Gastroesophageal sphincter (tissue), 4 donors: Measurements from ENCODE around the gene TMEM184A. TPM values are rescaled to one million over a fixed set of nuclear protein-coding genes. Genes with fewer than 3 reads are reported as not detected.
"Not testable (repeated sequence)": the region's sequence is repeated elsewhere in the genome, so short reads cannot be mapped to it uniquely, and the experiment has no call there.

Source experiments
- ATAC-seq: fragments of 150-250 bp; one replicate; pipeline ENCODE4 v1.9.1; 2016; ENCODE audit warnings: mild to moderate bottlenecking, moderate library complexity
- H3K27ac ChIP-seq, 4 donors: fragments of 200-600 bp; sonication (generic) in 3 of 4; 1 replicate in 3 of 4; 2 replicates in 1 of 4; pipeline ENCODE4 v1.5.1; 2016 to 2019
- H3K27me3 ChIP-seq: fragments of 200-600 bp; sonication (generic); one replicate; pipeline ENCODE4 v1.5.1; 2019
- H3K36me3 ChIP-seq, 2 donors: fragments of 200-600 bp; sonication (generic); one replicate each; pipeline ENCODE4 v1.5.1; 2019; ENCODE audit warnings: control low read depth in 1 of 2
- H3K4me1 ChIP-seq, 3 donors: fragments of 200-600 bp; sonication (generic); 1 replicate in 2 of 3; 2 replicates in 1 of 3; pipeline ENCODE4 v1.5.1; 2016 to 2019; ENCODE audit warnings: control low read depth in 2 of 3
- H3K4me3 ChIP-seq, 2 donors: fragments of 200-600 bp; sonication (generic); one replicate each; pipeline ENCODE4 v1.5.1; 2019; ENCODE audit warnings: mild to moderate bottlenecking in 1 of 2, moderate library complexity in 1 of 2
- H3K9me3 ChIP-seq, 3 donors: fragments of 200-600 bp; sonication (generic); one replicate each; pipeline ENCODE4 v1.5.1; 2017 to 2019; ENCODE audit warnings: control low read depth in 2 of 3
- EP300 ChIP-seq: sonication (generic); formaldehyde crosslinking; IDR thresholded peaks from one replicate; pipeline ENCODE4 v1.6.1; 2017; ENCODE audit warnings: antibody characterized with exemption, mild to moderate bottlenecking
- POLR2A ChIP-seq, 2 donors: fragments of 450-650 bp; IDR thresholded peaks; one replicate each; pipeline ENCODE4 v1.6.1; 2017; ENCODE audit warnings: antibody characterized with exemption in 2 of 2, mild to moderate bottlenecking in 2 of 2, moderate library complexity in 1 of 2
- POLR2AphosphoS5 ChIP-seq: sonication (generic); formaldehyde crosslinking; IDR thresholded peaks from one replicate; pipeline ENCODE4 v1.6.1; 2017; ENCODE audit warnings: antibody characterized with exemption
- WGBS, 2 donors: methylation state at CpG; one replicate each; pipeline ENCODE4 v1.1.5; 2018; ENCODE audit warnings: low coverage in 1 of 2; 5-methylcytosine and 5-hydroxymethylcytosine counted together
- total RNA-seq, 4 donors: library from RNA; depleted of rRNA; stranded (reverse); fragments of >200 nt; gene quantifications; one replicate each; pipeline ENCODE4 v1.1.0, GENCODE V29; 2016
- TF ChIP-seq, protein P1 (sequence below), 4 experiments: fragments of 200-600 bp in 2 of 4; fragments of 450-650 bp in 2 of 4; sonication (generic) in 1 of 4; IDR thresholded peaks; one replicate each; pipeline ENCODE4 v1.5.1; 2017 to 2019; ENCODE audit warnings: antibody characterized with exemption in 4 of 4, mild to moderate bottlenecking in 2 of 4, moderate library complexity in 2 of 4

TMEM184A gene
- total RNA-seq, 4 donors from 2014 or later, result 0.15 to 1.5 (median 0.31) TPM; not detected in 1

- no peak for ATAC-seq
- 17 to 85% methylated on average over 3 to 6 of the region's 18 CpGs for WGBS, 2 donors
- Histone ChIP-seq H3K4me3 (no peak overlapping the region), H3K27me3 (peaks cover 50% of the 10 kb centered on the region), H3K9me3 (peaks cover 0 to 12% (median 0%) of the 10 kb centered on the region in 3 donors), H3K36me3 (no peaks in the 10 kb centered on the region), H3K4me1 (peaks cover 0 to 13% (median 0%) of the 10 kb centered on the region in 3 donors), H3K27ac (no peak overlapping the region)
- no peak for TF ChIP-seq POLR2A (IDR thresholded peaks at IDR 0.05)
- TF ChIP-seq, protein P1, sequence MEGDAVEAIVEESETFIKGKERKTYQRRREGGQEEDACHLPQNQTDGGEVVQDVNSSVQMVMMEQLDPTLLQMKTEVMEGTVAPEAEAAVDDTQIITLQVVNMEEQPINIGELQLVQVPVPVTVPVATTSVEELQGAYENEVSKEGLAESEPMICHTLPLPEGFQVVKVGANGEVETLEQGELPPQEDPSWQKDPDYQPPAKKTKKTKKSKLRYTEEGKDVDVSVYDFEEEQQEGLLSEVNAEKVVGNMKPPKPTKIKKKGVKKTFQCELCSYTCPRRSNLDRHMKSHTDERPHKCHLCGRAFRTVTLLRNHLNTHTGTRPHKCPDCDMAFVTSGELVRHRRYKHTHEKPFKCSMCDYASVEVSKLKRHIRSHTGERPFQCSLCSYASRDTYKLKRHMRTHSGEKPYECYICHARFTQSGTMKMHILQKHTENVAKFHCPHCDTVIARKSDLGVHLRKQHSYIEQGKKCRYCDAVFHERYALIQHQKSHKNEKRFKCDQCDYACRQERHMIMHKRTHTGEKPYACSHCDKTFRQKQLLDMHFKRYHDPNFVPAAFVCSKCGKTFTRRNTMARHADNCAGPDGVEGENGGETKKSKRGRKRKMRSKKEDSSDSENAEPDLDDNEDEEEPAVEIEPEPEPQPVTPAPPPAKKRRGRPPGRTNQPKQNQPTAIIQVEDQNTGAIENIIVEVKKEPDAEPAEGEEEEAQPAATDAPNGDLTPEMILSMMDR (IDR thresholded peaks at IDR 0.05), result no peak
- TF ChIP-seq EP300, result no peak
- TF ChIP-seq POLR2AphosphoS5, result no peak
These were observed 39.3 kb downstream of the TMEM184A start for GRCh38 chr7:1516586-1517251.

DNA sequence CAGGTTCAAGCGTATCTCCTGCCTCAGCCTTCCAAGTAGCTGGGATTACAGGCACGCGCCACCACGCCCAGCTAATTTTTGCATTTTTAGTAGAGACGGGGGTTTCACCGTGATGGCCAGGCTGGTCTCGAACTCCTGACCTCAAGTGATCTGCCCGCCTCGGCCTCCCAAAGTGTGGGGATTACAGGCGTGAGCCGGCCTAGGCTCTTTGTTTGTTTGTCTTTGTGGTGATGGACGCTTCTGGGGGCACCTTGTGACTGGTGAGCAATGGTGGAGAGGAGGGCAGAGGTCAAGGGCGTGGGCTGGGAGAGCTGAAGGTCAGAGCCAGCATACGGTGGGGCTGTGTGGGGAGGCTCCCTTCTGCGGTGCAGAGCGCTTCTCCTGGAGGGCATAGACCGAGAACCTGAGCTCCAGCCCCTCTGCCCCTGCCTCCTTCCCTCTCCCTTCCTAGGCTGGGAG lies 40.5 kb downstream of the TMEM184A start:
- WGBS, 2 donors, result 26 to 60% methylated on average over 1 to 3 of the region's 17 CpGs
- H3K4me1 ChIP-seq, result peaks cover 0 to 13% (median 0%) of the 10 kb centered on the region in 3 donors
- not testable (repeated sequence) for H3K4me3 ChIP-seq, H3K27ac ChIP-seq, H3K36me3 ChIP-seq, ATAC-seq
- peaks cover 0 to 12% (median 0%) of the 10 kb centered on the region in 3 donors for H3K9me3 ChIP-seq
- peaks cover 53% of the 10 kb centered on the region for H3K27me3 ChIP-seq

DNA sequence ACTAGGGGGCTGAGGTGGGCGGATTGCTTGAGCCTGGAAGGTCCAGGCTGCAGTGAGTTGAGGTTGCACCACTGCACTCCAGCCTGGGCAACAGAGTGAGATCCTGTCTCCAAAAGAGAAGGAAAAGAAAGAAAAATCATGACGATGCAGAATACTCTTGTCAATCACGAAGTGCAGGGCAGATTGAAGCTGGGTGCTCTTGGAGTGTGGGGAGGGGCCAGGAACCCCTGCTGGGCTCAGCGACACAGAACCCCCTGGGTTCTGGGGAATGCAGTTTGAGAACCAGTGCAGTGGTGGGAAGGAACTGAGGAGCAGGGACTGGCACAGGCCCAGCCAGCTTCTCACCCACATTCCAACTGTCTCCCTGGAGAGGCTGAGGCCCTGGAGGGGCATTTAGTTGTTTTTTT lies 41.0 kb downstream of the TMEM184A start:
- Histone ChIP-seq H3K36me3 (no peaks in the 10 kb centered on the region), H3K4me3 (no peak overlapping the region), H3K9me3 (peaks cover 0 to 12% (median 0%) of the 10 kb centered on the region in 3 donors), H3K27me3 (peaks cover 53% of the 10 kb centered on the region), H3K4me1 (peaks cover 0 to 13% (median 0%) of the 10 kb centered on the region in 3 donors), H3K27ac (no peak overlapping the region)
- ATAC-seq, result no peak
- TF ChIP-seq, protein P1 (IDR thresholded peaks at IDR 0.05), result no peak
- no peak for TF ChIP-seq EP300
- no peak for TF ChIP-seq POLR2A (IDR thresholded peaks at IDR 0.05)
- TF ChIP-seq POLR2AphosphoS5, result no peak
- WGBS, 2 donors, result 63 to 70% methylated on average over 2 to 4 of the region's 4 CpGs

DNA sequence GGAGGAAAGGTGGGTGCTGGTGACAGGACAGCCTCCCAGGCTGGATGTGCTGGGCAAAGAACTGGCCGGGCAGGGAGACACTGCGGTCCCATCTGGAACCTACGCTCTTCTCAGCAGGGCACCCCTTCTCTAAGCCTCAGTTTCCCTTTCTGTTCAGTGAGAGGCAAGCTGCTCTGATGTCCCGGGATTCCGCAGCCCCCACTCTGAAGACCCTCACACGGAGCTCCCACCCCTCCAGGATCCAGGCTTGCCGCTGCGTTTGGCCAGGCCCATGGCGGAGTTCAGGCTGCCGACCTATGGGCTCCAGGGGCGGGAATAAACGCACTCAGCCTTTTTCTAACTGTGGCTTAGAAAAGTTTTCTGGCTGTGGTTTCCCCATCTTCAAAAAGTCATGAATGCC lies 41.6 kb downstream of the TMEM184A start:
- TF ChIP-seq EP300 (no peak), POLR2A (IDR thresholded peaks at IDR 0.05) (no peak), POLR2AphosphoS5 (no peak)
- TF ChIP-seq, protein P1 (IDR thresholded peaks at IDR 0.05), result no peak

DNA sequence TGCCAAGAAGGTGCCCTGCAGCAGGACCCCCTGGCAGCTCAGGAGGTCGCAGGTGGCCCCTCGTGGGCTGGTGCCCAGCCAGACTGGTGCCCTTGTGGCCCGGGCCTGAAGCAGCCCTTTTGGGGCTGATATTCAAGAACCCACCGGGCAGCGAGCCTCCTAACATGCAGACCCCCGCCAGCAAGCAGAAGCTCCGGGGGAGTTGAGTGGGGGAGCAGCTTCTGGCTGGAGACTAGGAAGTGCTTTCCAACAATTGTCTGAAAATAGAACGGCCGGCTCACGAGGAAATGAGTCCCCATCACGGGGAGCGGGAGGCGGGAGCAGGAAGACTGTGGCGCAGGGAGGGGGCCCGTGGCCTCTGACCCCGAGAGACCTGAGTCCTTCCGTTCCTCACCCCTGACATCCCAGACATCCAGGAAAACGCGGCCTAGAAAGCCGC lies 42.3 kb downstream of the TMEM184A start:
- no peak for ATAC-seq
- Histone ChIP-seq H3K9me3 (no peaks in the 10 kb centered on the region), H3K27me3 (peaks cover 53% of the 10 kb centered on the region), H3K27ac (peak overlapping the region in 3 of 4 donors; percentile 76 to 85 (median 81)), H3K4me1 (peaks cover 0 to 13% (median 0%) of the 10 kb centered on the region in 3 donors), H3K36me3 (no peaks in the 10 kb centered on the region), H3K4me3 (peak overlapping the region in 1 of 2 donors; percentile 13)
- TF ChIP-seq, protein P1 (IDR thresholded peaks at IDR 0.05), result no peak
- TF ChIP-seq POLR2AphosphoS5 (no peak), POLR2A (IDR thresholded peaks at IDR 0.05) (no peak), EP300 (no peak)
- no CpG with 5 or more reads among the region's 20 CpGs for WGBS, 2 donors

More for the DNA sequence above, 41.6 kb downstream of the TMEM184A start:
- Histone ChIP-seq H3K27ac (peak overlapping the region in 2 of 4 donors; percentile 81 to 85), H3K27me3 (peaks cover 53% of the 10 kb centered on the region), H3K4me3 (no peak overlapping the region), H3K4me1 (peaks cover 0 to 13% (median 0%) of the 10 kb centered on the region in 3 donors), H3K36me3 (no peaks in the 10 kb centered on the region), H3K9me3 (peaks cover 0 to 7% (median 0%) of the 10 kb centered on the region in 3 donors)
- 54 to 81% methylated on average over 4 to 8 of the region's 12 CpGs for WGBS, 2 donors
- no peak for ATAC-seq
